HG02973 (cell line): Measurements from ENCODE around the gene CCR5AS.
A peak's percentile ranks its signal among the peaks of the same experiment; 100 is the strongest.
"Not testable (repeated sequence)": the region's sequence is repeated elsewhere in the genome, so short reads cannot be mapped to it uniquely, and the experiment has no call there.

Experiments
- ATAC-seq: cut with Tn5 transposase; IDR thresholded peaks from one replicate; pipeline ENCODE4 v1.9.1; 2021; ENCODE audit warnings: moderate library complexity; ENCODE audit not compliant: unreplicated experiment

CCR5AS gene

GRCh38 chr3:46406788-46407611 lies at the start of gene CCR5AS, which contains the start of gene CCRL2:
CCR5AS (minus strand) TSS chr3:46407066.
CCRL2 (plus strand) TSS chr3:46407259; CDS start chr3:46408080, 821 bp downstream.
- ATAC-seq, result no peak

GRCh38 chr3:46456118-46456517 lies 49.3 kb upstream of the CCR5AS start:
- ATAC-seq, result no peak

GRCh38 chr3:46455231-46456115 lies 48.6 kb upstream of the CCR5AS start:
- ATAC-seq, result no peak

- no peak for ATAC-seq
These were observed 47.7 kb upstream of the CCR5AS start for GRCh38 chr3:46454606-46455005.

- no peak for ATAC-seq
These were observed 47.3 kb upstream of the CCR5AS start for GRCh38 chr3:46454209-46454595.

GRCh38 chr3:46453526-46454208 lies 46.8 kb upstream of the CCR5AS start:
- ATAC-seq, result no peak

- no peak for ATAC-seq
These were observed 43.1 kb upstream of the CCR5AS start for GRCh38 chr3:46449755-46450552.

GRCh38 chr3:46448721-46449120 lies 41.9 kb upstream of the CCR5AS start:
- no peak for ATAC-seq

GRCh38 chr3:46447228-46447985 lies 40.5 kb upstream of the CCR5AS start:
- ATAC-seq, result no peak

- no peak for ATAC-seq
These were observed 36.0 kb upstream of the CCR5AS start for GRCh38 chr3:46442576-46443530.

GRCh38 chr3:46440531-46441294 lies 33.8 kb upstream of the CCR5AS start:
- ATAC-seq, result peak; percentile 76

- ATAC-seq, result no peak
These were observed 32.0 kb upstream of the CCR5AS start for GRCh38 chr3:46438831-46439230.

- no peak for ATAC-seq
These were observed 28.3 kb upstream of the CCR5AS start for GRCh38 chr3:46435081-46435726.

- ATAC-seq, result no peak
These were observed 27.0 kb upstream of the CCR5AS start for GRCh38 chr3:46433841-46434240.

GRCh38 chr3:46433118-46433517 lies 26.3 kb upstream of the CCR5AS start:
- not testable (repeated sequence) for ATAC-seq

GRCh38 chr3:46431905-46432304 lies 25.0 kb upstream of the CCR5AS start:
- not testable (repeated sequence) for ATAC-seq

GRCh38 chr3:46430879-46431278 lies 24.0 kb upstream of the CCR5AS start:
- ATAC-seq, result not testable (repeated sequence)
